HepG2 (cell line): ENCODE measurements around the gene CLMP.

ENCODE experiments used
- DRAP1 ChIP-seq: IDR thresholded peaks from 2 replicates; pipeline ENCODE4 v1.6.1; 2016; ENCODE audit warnings: missing genetic modification reagents, missing compliant biosample characterization
- POLR2A ChIP-seq, 2 experiments: IDR thresholded peaks; 2 replicates each; pipeline ENCODE4 v1.6.1; 2011; ENCODE audit warnings: low read depth in 2 of 2, low read length in 2 of 2, mild to moderate bottlenecking in 1 of 2, moderate library complexity in 1 of 2; ENCODE audit not compliant: insufficient read depth in 1 of 2
- PREB ChIP-seq: sonication (generic); formaldehyde crosslinking; IDR thresholded peaks from 2 replicates; pipeline ENCODE4 v1.4.0; 2020; ENCODE audit warnings: missing genetic modification reagents
- TF ChIP-seq, protein P1 (sequence below): sonication (generic); formaldehyde crosslinking; IDR thresholded peaks from 2 replicates; pipeline ENCODE4 v1.4.0; 2020; ENCODE audit warnings: missing genetic modification reagents

DNA sequence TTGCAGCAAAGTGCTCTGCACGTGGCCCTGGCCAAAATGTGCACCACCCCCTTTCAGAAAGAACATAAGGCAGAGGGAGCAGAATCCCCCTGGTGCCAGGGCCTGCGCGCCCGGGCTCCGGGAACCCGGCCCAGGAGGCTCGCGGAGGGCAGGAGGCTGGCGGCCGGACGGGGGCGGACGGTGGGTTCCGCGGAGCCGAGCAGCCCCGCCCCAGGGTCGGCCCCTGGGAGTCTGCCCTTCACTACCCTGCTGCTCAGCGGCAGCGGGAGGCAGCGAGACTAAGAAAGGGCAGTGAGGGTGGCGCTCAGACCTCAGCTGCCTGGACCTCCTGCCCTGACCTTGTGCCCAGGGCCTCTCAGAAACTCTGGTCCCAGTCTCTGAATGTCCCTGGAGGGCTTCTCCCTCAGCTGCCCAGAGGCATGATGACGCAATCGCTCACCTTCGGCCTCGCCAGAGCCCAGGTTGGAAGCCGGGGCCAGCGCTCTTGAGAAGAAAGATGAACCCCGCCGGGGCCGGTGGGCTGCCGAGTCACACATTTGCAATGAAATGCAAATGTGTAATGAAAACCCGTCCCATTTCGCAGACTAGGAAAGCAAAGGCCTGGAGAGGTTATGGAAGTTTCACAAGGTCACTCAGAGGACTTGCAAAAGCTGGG lies 1.1 kb upstream of the CLMP start:
- TF ChIP-seq PREB (CRISPR knock-in tag) (no peak), POLR2A (IDR thresholded peaks at IDR 0.05; ENCODE audit: insufficient read depth in 1 of 2, low read depth in 2 of 2, low read length in 2 of 2) (no peak), DRAP1 (no peak)
- TF ChIP-seq, protein P1, sequence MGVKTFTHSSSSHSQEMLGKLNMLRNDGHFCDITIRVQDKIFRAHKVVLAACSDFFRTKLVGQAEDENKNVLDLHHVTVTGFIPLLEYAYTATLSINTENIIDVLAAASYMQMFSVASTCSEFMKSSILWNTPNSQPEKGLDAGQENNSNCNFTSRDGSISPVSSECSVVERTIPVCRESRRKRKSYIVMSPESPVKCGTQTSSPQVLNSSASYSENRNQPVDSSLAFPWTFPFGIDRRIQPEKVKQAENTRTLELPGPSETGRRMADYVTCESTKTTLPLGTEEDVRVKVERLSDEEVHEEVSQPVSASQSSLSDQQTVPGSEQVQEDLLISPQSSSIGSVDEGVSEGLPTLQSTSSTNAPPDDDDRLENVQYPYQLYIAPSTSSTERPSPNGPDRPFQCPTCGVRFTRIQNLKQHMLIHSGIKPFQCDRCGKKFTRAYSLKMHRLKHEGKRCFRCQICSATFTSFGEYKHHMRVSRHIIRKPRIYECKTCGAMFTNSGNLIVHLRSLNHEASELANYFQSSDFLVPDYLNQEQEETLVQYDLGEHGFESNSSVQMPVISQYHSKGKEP = no peak
